Calu3 (cell line): ENCODE measurements around the gene ADAM22. TPM values are rescaled to one million over a fixed set of nuclear protein-coding genes. Genes with fewer than 3 reads are reported as not detected.

Experiments used
- BruUV-seq: library from RNA; stranded (reverse); fragments of 400-500 nt; replicated peaks from 2 replicates; lab custom pipeline; 2021; lab: Mats Ljungman, UMichigan
- CTCF ChIA-PET: fragments of 300-600 bp; sonication (Branson Sonifier 250); formaldehyde crosslinking; loops from one replicate; lab custom pipeline; 2022; ENCODE audit warnings: antibody characterized with exemption; lab: Charles Lee
- DNase-seq: peaks from one replicate; pipeline ENCODE4 v3.0.0; 2022
- H3K27ac Mint-ChIP-seq: one replicate; pipeline ENCODE4 v1.8.0; 2022; ENCODE audit warnings: mixed read lengths; ENCODE audit not compliant: unreplicated experiment
- H3K27me3 Mint-ChIP-seq: one replicate; pipeline ENCODE4 v1.8.0; 2022; ENCODE audit warnings: mixed read lengths; ENCODE audit not compliant: unreplicated experiment
- H3K36me3 Mint-ChIP-seq: one replicate; pipeline ENCODE4 v1.8.0; 2022; ENCODE audit warnings: mild to moderate bottlenecking, moderate library complexity, mixed read lengths; ENCODE audit not compliant: insufficient read depth, unreplicated experiment
- H3K4me1 Mint-ChIP-seq: one replicate; pipeline ENCODE4 v1.8.0; 2022; ENCODE audit warnings: mild to moderate bottlenecking, low read depth, mixed read lengths; ENCODE audit not compliant: unreplicated experiment
- H3K4me3 Mint-ChIP-seq: one replicate; pipeline ENCODE4 v1.8.0; 2022; ENCODE audit warnings: mild to moderate bottlenecking, low read depth, moderate library complexity, mixed read lengths; ENCODE audit not compliant: unreplicated experiment
- H3K9me3 Mint-ChIP-seq: one replicate; pipeline ENCODE4 v1.8.0; 2022; ENCODE audit warnings: low read depth, mixed read lengths; ENCODE audit not compliant: unreplicated experiment
- intact Hi-C: fragments of 100-400 bp; cut with micrococcal nuclease; formaldehyde crosslinking; loops from one replicate; pipeline ENCODE4 v1.10.0; 2022; ENCODE audit not compliant: unreplicated experiment
- total RNA-seq: library from RNA; stranded (reverse); gene quantifications from 2 replicates; pipeline ENCODE4 v1.2.3, GENCODE V29; 2022
- TF ChIP-seq, protein P1 (sequence below): fragments of 200-600 bp; IDR thresholded peaks from one replicate; pipeline ENCODE4 v1.8.0; 2022; ENCODE audit warnings: antibody characterized with exemption; ENCODE audit not compliant: unreplicated experiment

ADAM22 gene
- total RNA-seq, 1 experiment from 2014 or later = 3.0 TPM

DNA sequence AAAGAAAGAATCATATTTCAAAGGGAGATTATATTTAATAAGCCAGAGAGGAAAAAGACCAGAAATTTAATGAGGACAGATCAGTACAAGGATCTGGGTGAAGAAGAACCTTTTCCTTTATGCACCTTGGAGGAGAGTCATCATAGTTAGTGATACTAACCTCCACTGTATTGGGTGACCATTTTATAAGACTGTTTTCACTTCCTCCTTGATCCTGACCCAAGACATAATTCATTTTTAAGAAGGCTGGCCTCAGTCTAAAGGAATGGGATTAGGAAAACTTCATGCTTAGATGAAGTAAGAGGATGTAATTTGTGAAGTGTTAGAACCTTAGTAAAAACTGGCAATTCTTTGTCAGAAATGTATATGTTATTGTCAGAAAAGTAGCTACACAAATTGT is 68.6 kb downstream of the ADAM22 start:
- Mint-ChIP-seq H3K36me3 (no peaks in the 10 kb centered on the region), H3K9me3 (no peaks in the 10 kb centered on the region), H3K27me3 (no peaks in the 10 kb centered on the region), H3K4me1 (no peaks in the 10 kb centered on the region), H3K4me3 (no peak overlapping the region), H3K27ac (no peak overlapping the region)
- CTCF ChIA-PET = no interaction called here
- intact Hi-C loops = no loop called here
- TF ChIP-seq, protein P1, sequence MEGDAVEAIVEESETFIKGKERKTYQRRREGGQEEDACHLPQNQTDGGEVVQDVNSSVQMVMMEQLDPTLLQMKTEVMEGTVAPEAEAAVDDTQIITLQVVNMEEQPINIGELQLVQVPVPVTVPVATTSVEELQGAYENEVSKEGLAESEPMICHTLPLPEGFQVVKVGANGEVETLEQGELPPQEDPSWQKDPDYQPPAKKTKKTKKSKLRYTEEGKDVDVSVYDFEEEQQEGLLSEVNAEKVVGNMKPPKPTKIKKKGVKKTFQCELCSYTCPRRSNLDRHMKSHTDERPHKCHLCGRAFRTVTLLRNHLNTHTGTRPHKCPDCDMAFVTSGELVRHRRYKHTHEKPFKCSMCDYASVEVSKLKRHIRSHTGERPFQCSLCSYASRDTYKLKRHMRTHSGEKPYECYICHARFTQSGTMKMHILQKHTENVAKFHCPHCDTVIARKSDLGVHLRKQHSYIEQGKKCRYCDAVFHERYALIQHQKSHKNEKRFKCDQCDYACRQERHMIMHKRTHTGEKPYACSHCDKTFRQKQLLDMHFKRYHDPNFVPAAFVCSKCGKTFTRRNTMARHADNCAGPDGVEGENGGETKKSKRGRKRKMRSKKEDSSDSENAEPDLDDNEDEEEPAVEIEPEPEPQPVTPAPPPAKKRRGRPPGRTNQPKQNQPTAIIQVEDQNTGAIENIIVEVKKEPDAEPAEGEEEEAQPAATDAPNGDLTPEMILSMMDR = no peak
- BruUV-seq = no TSS peak
- no peak for DNase-seq

DNA sequence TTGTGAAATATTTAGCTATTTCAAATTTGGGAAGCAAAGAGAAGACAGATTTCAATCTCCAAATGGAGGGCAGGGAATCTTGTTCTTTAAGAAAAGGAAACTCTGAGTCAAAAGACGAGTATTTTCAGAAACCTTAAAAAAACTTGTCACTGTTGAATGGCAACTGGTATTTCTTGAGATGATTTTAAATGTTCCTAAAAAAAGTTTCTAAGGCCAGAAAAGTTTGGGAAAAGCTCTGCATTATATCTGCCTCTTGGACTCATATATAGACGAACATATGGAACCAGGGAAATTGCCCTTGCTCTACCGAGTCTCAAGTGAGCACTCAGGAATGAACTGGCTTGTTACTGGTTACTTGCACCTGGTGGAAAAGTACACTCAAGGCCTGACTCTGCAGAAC is 69.5 kb downstream of the ADAM22 start:
- BruUV-seq = no TSS peak
- intact Hi-C loops = no loop called here

DNA sequence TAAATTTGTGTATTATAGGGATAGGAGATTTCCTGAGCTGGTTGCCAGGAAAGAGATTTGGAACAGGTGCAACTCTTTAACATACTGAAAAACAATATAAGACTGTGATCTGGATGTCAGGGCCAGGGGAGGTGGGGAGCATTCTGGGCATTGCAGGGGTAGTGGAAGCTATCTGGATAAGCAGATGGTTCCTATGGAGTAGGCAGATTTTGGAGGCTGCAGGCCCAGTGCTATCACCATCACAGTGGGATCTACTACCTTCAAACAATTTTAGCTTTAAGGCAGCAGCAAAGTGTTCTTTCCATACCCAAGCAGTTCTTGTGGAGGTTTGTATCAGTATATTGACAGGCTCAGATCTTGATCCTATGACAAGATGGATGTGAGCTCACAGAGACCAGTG is 71.1 kb downstream of the ADAM22 start:
- H3K4me1 Mint-ChIP-seq = no peaks in the 10 kb centered on the region
- intact Hi-C loops = no loop called here

More for the DNA sequence above, 69.5 kb downstream of the ADAM22 start:
- Mint-ChIP-seq H3K9me3 (no peaks in the 10 kb centered on the region), H3K27me3 (no peaks in the 10 kb centered on the region), H3K4me3 (no peak overlapping the region), H3K4me1 (no peaks in the 10 kb centered on the region), H3K36me3 (no peaks in the 10 kb centered on the region), H3K27ac (no peak overlapping the region)
- TF ChIP-seq, protein P1 = no peak
- DNase-seq = no peak
- CTCF ChIA-PET = no interaction called here

DNA sequence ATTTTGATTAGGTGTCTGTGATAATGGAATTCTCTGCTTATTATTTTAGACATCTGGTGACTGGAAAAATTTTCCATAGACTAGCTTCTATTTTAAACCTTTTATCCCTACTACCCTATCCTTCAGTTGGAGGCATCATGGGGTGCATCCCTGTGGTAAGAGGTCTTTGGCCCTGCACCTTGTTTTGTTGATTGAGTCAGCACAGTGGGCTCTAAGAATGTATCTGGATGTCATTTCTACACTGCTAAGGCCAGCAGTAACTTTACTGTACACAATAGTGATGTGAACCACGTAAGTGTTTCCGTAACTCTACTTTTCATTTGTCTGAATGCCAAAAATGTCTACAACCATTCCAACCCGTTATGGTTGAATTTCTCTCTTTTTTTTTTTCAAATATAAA is 75.6 kb downstream of the ADAM22 start:
- no peak overlapping the region for H3K27ac Mint-ChIP-seq
- intact Hi-C loops = no loop called here
- BruUV-seq = no TSS peak
- H3K4me3 Mint-ChIP-seq = no peak overlapping the region
- H3K9me3 Mint-ChIP-seq = peaks cover 4% of the 10 kb centered on the region
- H3K36me3 Mint-ChIP-seq = no peaks in the 10 kb centered on the region
- H3K27me3 Mint-ChIP-seq = no peaks in the 10 kb centered on the region
- TF ChIP-seq, protein P1 = no peak
- CTCF ChIA-PET = no interaction called here
- DNase-seq = no peak
- H3K4me1 Mint-ChIP-seq = peaks cover 11% of the 10 kb centered on the region

More for the DNA sequence above, 71.1 kb downstream of the ADAM22 start:
- no peak overlapping the region for H3K4me3 Mint-ChIP-seq
- no peak for DNase-seq
- no peaks in the 10 kb centered on the region for H3K27me3 Mint-ChIP-seq
- H3K9me3 Mint-ChIP-seq = no peaks in the 10 kb centered on the region
- CTCF ChIA-PET = no interaction called here
- no peak overlapping the region for H3K27ac Mint-ChIP-seq
- no peaks in the 10 kb centered on the region for H3K36me3 Mint-ChIP-seq
- no TSS peak for BruUV-seq
- TF ChIP-seq, protein P1 = no peak
